ENCODE data around the gene GALNTL6. TPM values are rescaled to one million over a fixed set of nuclear protein-coding genes. Genes with fewer than 3 reads are reported as not detected.

GALNTL6 gene
- total and polyA plus RNA-seq, 2 donors from 2014 or later = 0.60 TPM; not detected in 1

- TF ChIP-seq CTCF (IDR thresholded peaks at IDR 0.05; ENCODE audit: borderline replicate concordance, extremely low read depth, insufficient read depth) = no peak
- FAIRE-seq (no peak), DNase-seq (no peak)
- Histone ChIP-seq H3K27me3 (ENCODE audit: control insufficient read depth, insufficient read depth, low read length) (no peaks in the 10 kb centered on the region), H3K4me3 (ENCODE audit: low read length in 3 of 3) (no peak overlapping the region), H3K9ac (ENCODE audit: low read length in 3 of 3) (no peak overlapping the region), H3K4me1 (ENCODE audit: control insufficient read depth in 2 of 3, insufficient read depth in 2 of 3, low read depth in 1 of 3, low read length in 3 of 3) (no peaks in the 10 kb centered on the region), H3K9me3 (ENCODE audit: control insufficient read depth in 2 of 3, insufficient read depth in 1 of 3, low read length in 3 of 3) (no peaks in the 10 kb centered on the region), H3K27ac (ENCODE audit: low read depth in 2 of 2, low read length in 2 of 2) (no peak overlapping the region), H3K36me3 (ENCODE audit: control insufficient read depth in 2 of 3, insufficient read depth in 3 of 3, low read length in 3 of 3) (no peaks in the 10 kb centered on the region)
- intact Hi-C loops (cut with DNase I) = no loop called here
These were observed 62.1 kb downstream of the GALNTL6 start for GRCh38 chr4:171875291-171875690.

GRCh38 chr4:171876636-171877035 is 63.4 kb downstream of the GALNTL6 start:
- no peaks in the 10 kb centered on the region for H3K4me1 ChIP-seq (ENCODE audit: control insufficient read depth in 2 of 3, insufficient read depth in 2 of 3, low read depth in 1 of 3, low read length in 3 of 3)
- no peak overlapping the region for H3K4me3 ChIP-seq (ENCODE audit: low read length in 3 of 3)
- no peak overlapping the region for H3K9ac ChIP-seq (ENCODE audit: low read length in 3 of 3)
- no peak overlapping the region for H3K27ac ChIP-seq (ENCODE audit: low read depth in 2 of 2, low read length in 2 of 2)
- no peak for TF ChIP-seq CTCF (IDR thresholded peaks at IDR 0.05; ENCODE audit: borderline replicate concordance, extremely low read depth, insufficient read depth)
- FAIRE-seq (no peak), DNase-seq (no peak)
- H3K27me3 ChIP-seq (ENCODE audit: control insufficient read depth, insufficient read depth, low read length) = no peaks in the 10 kb centered on the region
- H3K36me3 ChIP-seq (ENCODE audit: control insufficient read depth in 2 of 3, insufficient read depth in 3 of 3, low read length in 3 of 3) = no peaks in the 10 kb centered on the region
- intact Hi-C loops (cut with DNase I) = no loop called here
- no peaks in the 10 kb centered on the region for H3K9me3 ChIP-seq (ENCODE audit: control insufficient read depth in 2 of 3, insufficient read depth in 1 of 3, low read length in 3 of 3)

GRCh38 chr4:171880136-171880535 is 66.9 kb downstream of the GALNTL6 start:
- no peak overlapping the region for H3K4me3 ChIP-seq (ENCODE audit: low read length in 3 of 3)
- H3K36me3 ChIP-seq (ENCODE audit: control insufficient read depth in 2 of 3, insufficient read depth in 3 of 3, low read length in 3 of 3) = no peaks in the 10 kb centered on the region
- no peak for FAIRE-seq

More at GRCh38 chr4:171880136-171880535, 66.9 kb downstream of the GALNTL6 start:
- no peaks in the 10 kb centered on the region for H3K9me3 ChIP-seq (ENCODE audit: control insufficient read depth in 2 of 3, insufficient read depth in 1 of 3, low read length in 3 of 3)
- no peaks in the 10 kb centered on the region for H3K27me3 ChIP-seq (ENCODE audit: control insufficient read depth, insufficient read depth, low read length)
- H3K27ac ChIP-seq (ENCODE audit: low read depth in 2 of 2, low read length in 2 of 2) = no peak overlapping the region
- intact Hi-C loops (cut with DNase I) = no loop called here
- no peak overlapping the region for H3K9ac ChIP-seq (ENCODE audit: low read length in 3 of 3)
- TF ChIP-seq CTCF (IDR thresholded peaks at IDR 0.05; ENCODE audit: borderline replicate concordance, extremely low read depth, insufficient read depth) = no peak
- H3K4me1 ChIP-seq (ENCODE audit: control insufficient read depth in 2 of 3, insufficient read depth in 2 of 3, low read depth in 1 of 3, low read length in 3 of 3) = no peaks in the 10 kb centered on the region
- DNase-seq = peak in 1 of 5 donors; percentile 5

Measured in kidney (tissue), 14 donors.